HG03103 (cell line): ENCODE results near the gene SFXN5.
A peak's percentile ranks its signal among the peaks of the same experiment; 100 is the strongest.
"Not testable (repeated sequence)": the region's sequence is repeated elsewhere in the genome, so short reads cannot be mapped to it uniquely, and the experiment has no call there.

Experiments used
- ATAC-seq: cut with Tn5 transposase; IDR thresholded peaks from one replicate; pipeline ENCODE4 v1.9.1; 2021; ENCODE audit warnings: low read depth; ENCODE audit not compliant: unreplicated experiment

SFXN5 gene

GRCh38 chr2:73103018-73103542 lies 31.6 kb upstream of the SFXN5 start:
- no peak for ATAC-seq

DNA sequence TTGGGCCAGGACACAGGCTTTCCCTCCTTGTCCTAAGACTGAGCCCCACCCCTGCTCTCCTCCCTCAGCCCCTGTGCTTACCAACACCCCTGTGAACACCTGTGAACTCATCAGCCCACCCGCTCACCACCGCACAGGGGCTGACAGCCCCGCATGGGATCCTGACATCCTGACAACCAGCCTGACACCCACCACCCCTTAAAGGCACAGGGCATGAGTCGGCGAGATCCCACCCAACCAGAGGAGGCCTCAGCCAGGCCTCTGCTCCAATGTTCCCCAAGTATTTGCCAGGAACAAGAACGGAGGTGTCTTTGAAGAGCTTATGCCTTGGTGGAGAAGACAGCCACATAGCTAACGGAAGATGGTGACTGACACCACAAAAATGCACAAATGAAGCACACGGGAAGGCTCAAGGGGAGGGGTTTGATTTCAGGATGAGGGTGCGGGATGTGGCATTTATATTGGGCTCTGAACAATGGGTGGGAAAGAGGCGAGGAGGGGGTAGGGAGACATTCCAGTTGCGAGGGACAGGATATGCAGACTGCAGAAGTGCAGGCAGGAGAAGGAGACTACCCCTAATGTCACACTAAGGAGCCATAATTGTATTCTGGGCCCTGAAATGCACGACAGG lies 30.2 kb upstream of the SFXN5 start:
- no peak for ATAC-seq

GRCh38 chr2:73100956-73101355 lies 29.4 kb upstream of the SFXN5 start:
- no peak for ATAC-seq

- no peak for ATAC-seq
Observed at GRCh38 chr2:73099486-73099885, 28.0 kb upstream of the SFXN5 start.

DNA sequence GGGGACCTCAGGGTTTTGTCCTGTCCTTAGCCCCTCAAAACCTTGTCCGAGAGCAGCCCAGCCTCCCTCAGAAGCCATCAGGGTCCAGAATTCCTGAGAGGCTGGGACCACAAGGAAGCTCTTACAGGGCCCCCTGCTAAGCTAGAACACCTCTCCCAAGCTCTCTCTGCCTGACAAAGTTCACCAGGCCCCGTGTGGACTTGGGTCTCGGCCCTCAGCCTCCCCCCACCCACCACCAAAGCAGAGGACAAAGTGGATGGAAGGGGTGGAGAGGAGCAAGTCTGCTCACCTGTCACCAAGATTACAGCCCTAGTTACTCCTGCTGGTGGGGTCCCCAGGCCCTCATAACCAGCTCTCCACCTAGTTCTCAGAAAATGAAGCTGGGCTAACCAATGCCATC lies 24.4 kb upstream of the SFXN5 start:
- ATAC-seq, result no peak

DNA sequence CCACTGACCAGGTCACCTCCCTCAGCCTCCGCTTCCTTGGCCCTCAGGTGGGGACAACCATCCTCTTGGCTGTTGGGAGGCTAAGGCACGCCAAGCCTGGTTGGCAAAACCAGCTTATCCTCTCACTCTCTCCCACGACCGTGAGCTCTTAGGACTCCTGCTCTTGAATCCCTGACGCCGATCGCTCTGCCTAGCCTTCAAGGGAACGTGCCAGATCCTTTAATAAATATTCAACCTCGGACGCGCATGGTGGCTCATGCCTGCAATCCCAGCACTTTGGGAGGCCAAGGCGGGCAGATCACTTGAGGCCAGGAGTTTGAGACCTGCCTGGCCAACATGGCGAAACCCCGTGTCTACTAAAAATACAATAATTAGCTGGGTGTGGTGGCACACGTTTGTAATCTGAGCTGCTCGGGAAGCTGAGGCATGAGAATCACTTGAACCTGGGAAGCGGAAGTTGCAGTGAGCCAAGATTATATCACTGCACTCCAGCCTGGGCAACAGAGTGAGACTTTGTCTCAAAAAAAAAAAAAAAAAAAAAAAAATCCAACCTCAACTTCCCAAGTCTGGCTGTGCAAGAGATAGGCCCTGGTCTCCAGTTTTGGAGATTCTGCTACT lies 22.2 kb upstream of the SFXN5 start:
- ATAC-seq, result not testable (repeated sequence)

DNA sequence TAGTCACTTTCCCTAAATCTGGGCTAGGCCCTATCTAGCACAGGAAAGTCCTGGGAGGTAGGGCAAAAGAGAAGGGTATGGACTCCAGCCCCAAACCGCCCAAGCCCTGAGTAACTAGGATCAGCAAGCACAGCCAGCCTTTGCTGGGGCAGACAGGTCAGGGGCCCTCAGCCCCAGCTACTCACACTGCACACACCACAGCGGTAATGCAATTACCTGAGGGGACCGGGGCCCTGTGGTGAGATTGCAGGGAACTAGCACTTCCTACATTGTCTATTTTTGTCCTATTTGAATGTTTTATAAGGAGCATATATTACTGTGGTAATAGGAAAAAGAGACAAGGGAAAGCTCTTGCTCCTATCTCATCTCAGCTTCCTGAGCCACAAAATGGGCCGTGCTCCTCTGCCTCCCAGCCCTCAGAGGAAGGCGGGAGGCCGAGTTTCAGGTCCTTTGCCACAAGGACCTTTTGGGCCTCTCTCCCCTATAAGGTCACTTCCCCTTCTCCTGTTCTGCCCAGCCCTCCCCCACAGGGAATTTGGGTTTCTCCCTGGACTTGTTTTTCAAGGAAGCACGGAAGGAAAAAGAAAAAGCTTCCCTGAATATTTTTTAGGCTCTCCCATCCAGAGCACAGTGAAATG lies 20.8 kb upstream of the SFXN5 start:
- no peak for ATAC-seq

DNA sequence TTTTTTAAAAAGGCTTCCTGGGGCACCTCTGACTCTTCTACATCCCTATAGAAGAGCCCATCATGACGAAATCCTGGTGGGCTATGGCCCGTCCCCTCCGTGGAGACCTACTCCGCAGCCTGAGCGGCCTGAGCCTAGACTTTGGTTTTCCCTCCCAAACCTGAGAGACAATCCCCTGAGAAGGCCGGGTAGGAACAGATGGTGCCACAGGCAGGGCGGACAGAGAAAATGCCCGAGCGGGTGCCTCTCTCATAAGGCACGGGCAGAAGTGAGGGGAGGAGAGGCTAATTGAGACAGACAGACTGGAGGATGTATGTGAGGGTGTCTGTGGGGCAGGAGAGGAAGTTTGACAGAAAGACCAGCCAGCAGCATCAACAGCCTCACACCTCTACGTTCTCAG lies 20.2 kb upstream of the SFXN5 start:
- ATAC-seq, result no peak

- no peak for ATAC-seq
Observed at GRCh38 chr2:73091164-73091563, 19.7 kb upstream of the SFXN5 start.

- no peak for ATAC-seq
Observed at GRCh38 chr2:73089270-73090030, 17.9 kb upstream of the SFXN5 start.

DNA sequence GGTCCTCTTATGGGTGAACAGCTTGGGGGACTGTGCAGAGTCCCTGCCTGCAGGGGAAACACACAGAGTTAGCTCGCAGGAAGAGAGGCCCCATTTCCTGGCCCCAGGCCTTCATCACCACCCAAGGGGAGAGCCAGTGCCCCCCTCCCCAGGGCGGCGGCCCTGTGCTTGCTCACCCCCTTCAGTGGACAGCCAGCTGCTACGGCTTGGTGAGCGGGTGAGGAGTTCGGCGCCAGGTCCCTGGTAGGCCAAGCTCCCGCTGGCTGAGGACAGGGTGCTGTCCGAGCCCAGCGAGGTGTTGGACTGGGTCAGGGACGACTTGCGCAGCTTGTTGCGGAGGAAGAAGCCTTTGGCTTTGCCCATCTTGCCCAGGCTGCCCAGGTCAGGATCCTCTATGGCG lies 17.2 kb upstream of the SFXN5 start:
- ATAC-seq, result no peak

DNA sequence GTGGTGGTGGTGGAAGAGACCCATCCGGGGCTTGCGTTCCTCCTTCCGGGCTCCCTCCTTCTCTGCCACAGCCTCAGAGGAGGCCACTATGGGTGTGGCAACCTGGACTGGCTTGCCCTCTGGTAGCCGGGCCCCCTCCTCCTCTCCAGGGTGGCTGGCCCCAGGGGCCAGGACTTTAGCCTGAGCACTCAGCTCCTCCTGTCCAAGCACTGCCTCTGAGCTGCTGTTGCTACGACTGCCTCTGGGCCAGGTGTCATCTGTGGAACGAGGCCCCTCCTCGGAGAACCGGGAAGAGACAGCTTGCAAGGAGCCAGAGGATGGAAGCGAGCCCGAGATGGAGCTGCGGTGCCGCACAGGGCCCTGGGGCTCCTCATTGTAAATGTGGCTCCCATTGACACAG lies 16.7 kb upstream of the SFXN5 start:
- no peak for ATAC-seq

- ATAC-seq, result no peak
Observed at GRCh38 chr2:73087311-73087710, 15.8 kb upstream of the SFXN5 start.

- ATAC-seq, result peak; percentile 90
Observed at GRCh38 chr2:73085691-73086090, 14.2 kb upstream of the SFXN5 start.

GRCh38 chr2:73084971-73085370 lies 13.5 kb upstream of the SFXN5 start:
- no peak for ATAC-seq

DNA sequence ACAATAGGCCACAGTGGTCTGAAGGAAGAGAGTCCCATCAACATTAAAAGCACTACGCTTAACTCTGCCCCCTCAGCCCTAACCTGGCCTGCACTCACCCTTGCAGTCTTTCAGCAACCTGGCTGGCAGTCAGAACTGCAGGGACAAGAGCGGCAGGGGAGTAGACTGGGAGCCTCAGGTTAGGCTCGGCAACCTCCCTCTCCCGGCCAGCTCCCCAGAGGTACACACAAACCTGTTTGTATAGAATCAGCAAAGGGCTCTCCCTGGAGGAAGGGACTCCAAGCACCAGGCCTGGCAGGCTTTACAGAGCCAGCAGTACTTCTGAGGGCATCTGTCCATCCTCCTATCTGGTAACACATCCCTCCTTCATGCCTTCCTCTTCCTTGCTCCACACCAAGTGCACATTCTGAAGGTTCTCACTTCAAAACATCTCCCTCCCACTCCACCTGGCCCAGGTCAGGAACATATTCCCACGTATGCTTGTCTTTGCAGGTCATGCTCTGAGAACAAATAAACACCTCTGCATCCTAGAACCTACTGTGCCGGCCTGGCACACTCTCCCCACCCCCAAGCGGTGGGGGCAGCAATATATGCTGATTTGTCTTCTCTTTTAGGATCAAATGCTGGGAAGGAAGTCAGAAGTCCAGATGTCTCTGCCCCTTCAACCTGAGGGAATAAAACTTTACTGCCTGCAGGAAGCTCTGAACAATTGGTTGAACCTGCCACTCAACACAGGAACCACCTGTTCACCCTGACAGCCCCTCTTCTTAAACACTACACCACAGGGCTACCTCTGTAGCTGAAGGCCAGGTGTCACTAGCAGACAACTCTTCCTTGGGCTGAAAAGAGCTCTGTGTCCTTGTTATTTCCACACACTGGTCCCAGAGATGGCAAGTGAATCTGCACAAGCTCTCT lies 12.6 kb upstream of the SFXN5 start:
- ATAC-seq, result no peak

- ATAC-seq, result no peak
Observed at GRCh38 chr2:73082523-73083410, 11.3 kb upstream of the SFXN5 start.

DNA sequence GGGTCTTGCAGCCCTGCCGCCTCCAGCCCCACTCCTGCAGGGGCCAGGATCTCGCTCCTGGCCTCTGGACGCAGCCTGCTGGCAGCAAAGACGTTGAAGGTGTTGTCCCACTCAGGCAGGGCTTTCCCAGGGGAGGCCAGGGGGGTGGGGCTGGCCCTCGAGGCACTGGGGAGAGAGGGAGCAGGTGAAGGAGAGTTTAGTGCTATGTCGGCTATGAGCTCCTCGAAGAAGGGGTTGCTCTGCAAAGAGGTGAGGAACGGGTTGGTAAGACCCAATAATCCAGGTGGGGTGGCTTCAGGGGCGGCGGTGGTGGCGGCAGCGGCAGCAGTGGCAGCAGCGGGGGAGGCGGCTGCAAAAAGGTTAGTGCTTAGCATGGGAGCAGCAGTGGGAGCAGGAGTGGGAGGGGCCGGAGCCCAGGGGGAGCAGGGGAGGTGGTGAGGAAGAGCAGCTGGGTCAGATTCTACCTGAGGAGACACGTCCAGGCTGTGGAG lies 9.7 kb upstream of the SFXN5 start:
- ATAC-seq, result no peak
